PFSK-1 (cell line): Measurements from ENCODE around the gene TRAPPC14.

Experiments used
- POLR2AphosphoS5 ChIP-seq: IDR thresholded peaks from 2 replicates; pipeline ENCODE4 v1.6.1; 2012; ENCODE audit warnings: low read depth, mild to moderate bottlenecking, control low read depth, low read length, moderate library complexity
- SIN3A ChIP-seq: IDR thresholded peaks from 2 replicates; pipeline ENCODE4 v1.6.1; 2012; ENCODE audit warnings: mild to moderate bottlenecking, low read length, moderate library complexity, borderline replicate concordance; ENCODE audit not compliant: insufficient read depth

DNA sequence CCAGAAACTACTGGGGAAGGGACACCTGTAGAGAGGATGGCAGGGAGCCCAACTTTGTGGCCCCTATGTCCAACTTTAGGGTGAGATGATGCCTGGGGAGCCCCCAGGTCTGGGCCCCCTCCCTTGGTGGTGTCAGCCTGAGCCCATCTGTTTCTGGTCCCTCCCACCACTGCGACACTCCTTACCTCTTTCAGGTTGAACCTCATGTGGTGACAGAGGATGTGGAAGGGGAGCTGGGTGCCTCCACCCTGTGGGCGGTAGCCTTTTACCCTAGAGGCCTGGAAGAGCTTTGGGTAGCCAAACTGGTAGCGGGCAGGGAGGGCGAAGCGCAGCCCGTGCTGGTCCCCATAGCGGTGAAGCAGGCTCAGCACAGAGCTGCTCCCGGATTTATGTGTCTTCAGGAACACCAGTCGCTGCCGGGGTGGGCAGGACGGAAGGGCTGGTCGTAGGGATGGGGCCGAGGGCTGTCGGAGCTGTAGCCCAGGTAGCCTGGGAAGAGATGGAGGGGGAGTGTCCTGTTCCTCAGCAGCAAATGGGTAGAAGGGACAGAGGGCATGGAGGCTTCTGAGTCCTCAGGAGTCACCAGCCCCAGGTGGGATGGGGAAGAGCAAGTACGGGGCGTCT is 7.9 kb upstream of the TRAPPC14 start:
- TF ChIP-seq POLR2AphosphoS5 (no peak), SIN3A (no peak)
